Measurements from ENCODE around the gene KRTAP10-6. TPM values are rescaled to one million over a fixed set of nuclear protein-coding genes. Genes with fewer than 3 reads are reported as not detected.
"Not testable (repeated sequence)": the region's sequence is repeated elsewhere in the genome, so short reads cannot be mapped to it uniquely, and the experiment has no call there.

Gene KRTAP10-6
- total RNA-seq, 5 donors from 2014 or later (not counting 1 experiment from before 2014, with no cell fraction given) = not detected

GRCh38 chr21:44550807-44551206 lies 41.5 kb downstream of the KRTAP10-6 start:
- POLR2A ChIA-PET = no interaction called here
- peaks cover 0 to under 1% of the 10 kb centered on the region in 2 donors for H3K27me3 Mint-ChIP-seq
- Histone ChIP-seq H3K4me1 (ENCODE audit: control insufficient read depth in 1 of 2, extremely low read depth in 1 of 2, insufficient read depth in 2 of 2, low read length in 2 of 2) (peaks cover 2 to 15% of the 10 kb centered on the region in 2 experiments), H3K27me3 (replicated peaks in 1 of 2; ENCODE audit: control insufficient read depth in 2 of 2, extremely low read depth in 1 of 2, insufficient read depth in 2 of 2, low read length in 1 of 2) (no peaks in the 10 kb centered on the region), H3K36me3 (ENCODE audit: control insufficient read depth in 2 of 2, extremely low read depth in 1 of 2, insufficient read depth in 1 of 2, low read length in 1 of 2) (no peaks in the 10 kb centered on the region), H3K27ac (ENCODE audit: low read length) (no peak overlapping the region), H3K9me3 (peaks cover 2% of the 10 kb centered on the region), H3K4me3 (ENCODE audit: control insufficient read depth in 1 of 2, extremely low read depth in 1 of 2, low read length in 1 of 2) (no peak overlapping the region)
- peaks cover 24% of the 10 kb centered on the region for H3K36me3 Mint-ChIP-seq
- H3K4me3 Mint-ChIP-seq = no peak overlapping the region
- peaks cover 29 to 35% (median 31%) of the 10 kb centered on the region in 3 donors for H3K4me1 Mint-ChIP-seq
- no peak for ATAC-seq (replicated peaks in 1 of 4)
- peak in 2 of 35 experiments; percentile 2 to 7 for DNase-seq
- no peak overlapping the region for H3K27ac Mint-ChIP-seq
- CTCF ChIA-PET = no interaction called here
- peaks cover 13 to 23% (median 13%) of the 10 kb centered on the region in 3 donors for H3K9me3 Mint-ChIP-seq
- 83% methylated on average over 9 of the region's 10 CpGs for WGBS (ENCODE audit: insufficient coverage)

- H3K27me3 ChIP-seq (replicated peaks in 1 of 2; ENCODE audit: control insufficient read depth in 2 of 2, extremely low read depth in 1 of 2, insufficient read depth in 2 of 2, low read length in 1 of 2); H3K4me3 Mint-ChIP-seq; CTCF ChIA-PET; H3K36me3 ChIP-seq (ENCODE audit: control insufficient read depth in 2 of 2, extremely low read depth in 1 of 2, insufficient read depth in 1 of 2, low read length in 1 of 2); ATAC-seq (replicated peaks in 1 of 4); H3K27ac Mint-ChIP-seq; POLR2A ChIA-PET; H3K27ac ChIP-seq (ENCODE audit: low read length); H3K4me3 ChIP-seq (ENCODE audit: control insufficient read depth in 1 of 2, extremely low read depth in 1 of 2, low read length in 1 of 2); H3K9me3 ChIP-seq; H3K27me3 Mint-ChIP-seq: not testable (repeated sequence)
- Mint-ChIP-seq H3K36me3 (peaks cover 28% of the 10 kb centered on the region), H3K4me1 (peaks cover 29 to 35% (median 31%) of the 10 kb centered on the region in 3 donors), H3K9me3 (peaks cover 13 to 28% (median 17%) of the 10 kb centered on the region in 3 donors)
- 65% methylated on average over 3 of the region's 17 CpGs for WGBS (ENCODE audit: insufficient coverage)
- H3K4me1 ChIP-seq (ENCODE audit: control insufficient read depth in 1 of 2, extremely low read depth in 1 of 2, insufficient read depth in 2 of 2, low read length in 2 of 2) = peaks cover 2 to 15% of the 10 kb centered on the region in 2 experiments
- DNase-seq = peak in 3 of 35 experiments; percentile 3 to 20 (median 4)
These were observed 42.0 kb downstream of the KRTAP10-6 start for GRCh38 chr21:44550285-44550684.

- Histone ChIP-seq H3K27me3 (replicated peaks in 1 of 2; ENCODE audit: control insufficient read depth in 2 of 2, extremely low read depth in 1 of 2, insufficient read depth in 2 of 2, low read length in 1 of 2) (no peaks in the 10 kb centered on the region), H3K9me3 (peaks cover 2% of the 10 kb centered on the region), H3K36me3 (ENCODE audit: control insufficient read depth in 2 of 2, extremely low read depth in 1 of 2, insufficient read depth in 1 of 2, low read length in 1 of 2) (no peaks in the 10 kb centered on the region), H3K27ac (ENCODE audit: low read length) (no peak overlapping the region), H3K4me1 (ENCODE audit: control insufficient read depth in 1 of 2, extremely low read depth in 1 of 2, insufficient read depth in 2 of 2, low read length in 2 of 2) (peaks cover 2 to 15% of the 10 kb centered on the region in 2 experiments), H3K4me3 (ENCODE audit: control insufficient read depth in 1 of 2, extremely low read depth in 1 of 2, low read length in 1 of 2) (no peak overlapping the region)
- Mint-ChIP-seq H3K9me3 (peaks cover 13 to 29% (median 17%) of the 10 kb centered on the region in 3 donors), H3K27me3 (no peaks in the 10 kb centered on the region), H3K4me1 (peaks cover 29 to 35% (median 31%) of the 10 kb centered on the region in 3 donors), H3K27ac (peak overlapping the region in 1 of 2 donors; percentile 10), H3K36me3 (peaks cover 28% of the 10 kb centered on the region), H3K4me3 (no peak overlapping the region)
- peak in 2 of 35 experiments; percentile 3 to 4 for DNase-seq
- ChIA-PET POLR2A (interaction anchor here in 1 of 2 donors (0.6 kb wide), 1 partner anchor 13 kb away, joined by 3 read pairs; no protein-coding TSS in a partner anchor), CTCF (no interaction called here)
- no peak for ATAC-seq (replicated peaks in 1 of 4)
- 86% methylated on average over 21 of the region's 25 CpGs for whole genome bisulfite sequencing (ENCODE audit: insufficient coverage)
These were observed 42.6 kb downstream of the KRTAP10-6 start for GRCh38 chr21:44549525-44550211.

DNA sequence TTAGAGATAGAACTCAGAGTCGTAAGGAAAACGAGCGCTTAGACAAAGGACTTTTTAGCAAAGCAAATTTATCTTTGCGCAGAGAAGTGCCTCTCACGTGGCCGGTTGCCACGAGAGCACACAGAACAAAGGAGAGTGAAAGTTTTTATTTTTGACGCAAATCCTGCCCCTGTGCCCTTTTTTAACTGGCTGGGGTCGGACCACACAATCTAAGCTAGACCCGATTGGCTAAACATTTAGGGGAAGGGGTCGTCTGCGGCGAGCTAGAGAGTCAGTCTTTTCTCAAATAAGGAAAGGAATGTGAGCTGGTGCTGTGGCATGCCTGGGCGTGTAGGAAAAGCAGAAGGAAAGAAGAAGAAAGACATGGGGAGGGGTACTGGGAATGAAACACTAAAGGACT lies 43.4 kb downstream of the KRTAP10-6 start:
- Histone ChIP-seq H3K27ac (ENCODE audit: low read length) (no peak overlapping the region), H3K36me3 (ENCODE audit: control insufficient read depth in 2 of 2, extremely low read depth in 1 of 2, insufficient read depth in 1 of 2, low read length in 1 of 2) (no peaks in the 10 kb centered on the region), H3K4me3 (ENCODE audit: control insufficient read depth in 1 of 2, extremely low read depth in 1 of 2, low read length in 1 of 2) (no peak overlapping the region), H3K4me1 (ENCODE audit: control insufficient read depth in 1 of 2, extremely low read depth in 1 of 2, insufficient read depth in 2 of 2, low read length in 2 of 2) (peaks cover 2 to 15% of the 10 kb centered on the region in 2 experiments), H3K9me3 (peaks cover 2% of the 10 kb centered on the region), H3K27me3 (replicated peaks in 1 of 2; ENCODE audit: control insufficient read depth in 2 of 2, extremely low read depth in 1 of 2, insufficient read depth in 2 of 2, low read length in 1 of 2) (no peaks in the 10 kb centered on the region)
- peak overlapping the region; percentile 10 to 99 for H3K27ac Mint-ChIP-seq
- POLR2A ChIA-PET = no interaction called here
- peaks cover 13 to 29% (median 17%) of the 10 kb centered on the region in 3 donors for H3K9me3 Mint-ChIP-seq
- ATAC-seq (replicated peaks in 1 of 4) (no peak), DNase-seq (peak in 1 of 35 experiments; percentile 1)
- peaks cover 29 to 35% (median 31%) of the 10 kb centered on the region in 3 donors for H3K4me1 Mint-ChIP-seq
- H3K36me3 Mint-ChIP-seq = peaks cover 28% of the 10 kb centered on the region
- CTCF ChIA-PET = no interaction called here
- no peak overlapping the region for H3K4me3 Mint-ChIP-seq
- no peaks in the 10 kb centered on the region for H3K27me3 Mint-ChIP-seq
- WGBS (ENCODE audit: insufficient coverage) = 85% methylated on average over 14 of the region's 14 CpGs

DNA sequence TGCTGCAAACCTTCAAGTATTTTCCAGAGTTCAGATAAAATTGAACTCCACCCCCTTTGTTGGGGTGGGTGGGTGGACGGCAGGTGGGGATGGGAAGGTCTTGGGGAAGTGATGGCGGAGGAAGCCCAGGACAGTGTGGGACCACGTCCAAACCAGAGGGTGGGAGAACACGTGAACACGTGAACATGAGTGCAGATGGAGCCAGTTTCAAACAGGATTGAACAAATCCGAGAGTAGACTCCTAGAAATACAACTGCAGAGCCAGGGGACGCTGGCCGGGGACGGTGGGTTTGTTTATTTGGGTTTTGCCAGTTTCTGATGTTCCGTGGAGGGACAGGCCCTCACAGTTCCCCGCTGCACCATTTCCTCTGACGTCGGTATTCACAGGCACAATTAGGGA lies 43.9 kb downstream of the KRTAP10-6 start:
- H3K4me3 Mint-ChIP-seq = peak overlapping the region in 1 of 3 donors; percentile 79
- DNase-seq = no peak
- CTCF ChIA-PET = no interaction called here

DNA sequence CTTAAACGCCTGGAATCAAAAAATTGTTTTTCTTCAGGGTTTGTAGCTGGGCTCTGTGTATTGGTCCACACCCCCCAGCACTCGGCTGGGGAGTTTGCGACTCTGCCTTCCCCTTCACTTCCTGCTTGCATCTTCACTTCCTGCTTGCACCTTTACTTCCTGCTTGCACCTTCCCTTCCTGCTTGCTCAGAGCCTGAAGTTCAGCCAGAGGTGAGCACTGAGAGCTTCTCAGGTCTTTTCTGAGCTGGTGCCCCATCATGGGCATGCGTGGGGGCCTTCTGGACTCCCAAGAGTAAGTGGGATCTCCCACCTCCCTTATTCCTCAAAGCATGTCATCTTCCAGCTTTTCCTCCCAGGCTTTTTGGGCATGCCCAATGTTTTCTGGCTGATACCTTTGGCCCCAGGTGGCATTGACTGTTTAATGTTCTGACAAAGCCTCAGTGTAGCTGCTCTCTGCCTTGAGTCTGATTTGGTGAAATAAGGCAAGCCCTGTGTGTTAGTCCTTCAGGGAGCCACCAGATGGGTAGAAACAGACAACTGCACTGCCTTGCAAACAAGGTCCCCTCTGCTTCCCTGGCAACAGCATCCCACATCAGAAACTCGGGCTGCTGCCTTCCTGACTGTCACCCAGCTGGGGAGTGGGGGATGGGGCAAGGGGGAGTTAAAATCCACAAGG lies 44.5 kb downstream of the KRTAP10-6 start:
- H3K4me3 Mint-ChIP-seq = peak overlapping the region; percentile 68 to 79 (median 69)
- peak overlapping the region; percentile 99 for H3K27ac Mint-ChIP-seq
- H3K4me1 ChIP-seq (ENCODE audit: control insufficient read depth in 1 of 2, extremely low read depth in 1 of 2, insufficient read depth in 2 of 2, low read length in 2 of 2) = peaks cover 2 to 15% of the 10 kb centered on the region in 2 experiments
- 0% methylated on average over 3 of the region's 5 CpGs for WGBS (ENCODE audit: insufficient coverage)
- CTCF ChIA-PET = no interaction called here
- peak overlapping the region; percentile 55 for H3K27ac ChIP-seq (ENCODE audit: low read length)
- H3K4me1 Mint-ChIP-seq = peaks cover 29 to 35% (median 31%) of the 10 kb centered on the region in 3 donors
- ATAC-seq (replicated peaks in 1 of 4) (peak; percentile 93 to 99 (median 96)), DNase-seq (peak in 34 of 35 experiments; percentile 14 to 71 (median 36))
- H3K36me3 ChIP-seq (ENCODE audit: control insufficient read depth in 2 of 2, extremely low read depth in 1 of 2, insufficient read depth in 1 of 2, low read length in 1 of 2) = no peaks in the 10 kb centered on the region
- peaks cover 20% of the 10 kb centered on the region for H3K36me3 Mint-ChIP-seq
- H3K9me3 Mint-ChIP-seq = peaks cover 13 to 20% (median 15%) of the 10 kb centered on the region in 3 donors
- POLR2A ChIA-PET = no interaction called here
- no peaks in the 10 kb centered on the region for H3K27me3 Mint-ChIP-seq
- peak overlapping the region in 1 of 2 donors; percentile 13 for H3K4me3 ChIP-seq (ENCODE audit: control insufficient read depth in 1 of 2, extremely low read depth in 1 of 2, low read length in 1 of 2)
- H3K27me3 ChIP-seq (replicated peaks in 1 of 2; ENCODE audit: control insufficient read depth in 2 of 2, extremely low read depth in 1 of 2, insufficient read depth in 2 of 2, low read length in 1 of 2) = no peaks in the 10 kb centered on the region
- peaks cover 2% of the 10 kb centered on the region for H3K9me3 ChIP-seq

More for the DNA sequence above, 43.9 kb downstream of the KRTAP10-6 start:
- peak overlapping the region; percentile 99 for H3K27ac Mint-ChIP-seq
- H3K4me1 ChIP-seq (ENCODE audit: control insufficient read depth in 1 of 2, extremely low read depth in 1 of 2, insufficient read depth in 2 of 2, low read length in 2 of 2) = peaks cover 2 to 15% of the 10 kb centered on the region in 2 experiments
- no peaks in the 10 kb centered on the region for H3K27me3 ChIP-seq (replicated peaks in 1 of 2; ENCODE audit: control insufficient read depth in 2 of 2, extremely low read depth in 1 of 2, insufficient read depth in 2 of 2, low read length in 1 of 2)
- H3K27me3 Mint-ChIP-seq = no peaks in the 10 kb centered on the region
- peaks cover 13 to 26% (median 17%) of the 10 kb centered on the region in 3 donors for H3K9me3 Mint-ChIP-seq
- peaks cover 26% of the 10 kb centered on the region for H3K36me3 Mint-ChIP-seq
- no peak for ATAC-seq (replicated peaks in 1 of 4)
- peaks cover 29 to 35% (median 31%) of the 10 kb centered on the region in 3 donors for H3K4me1 Mint-ChIP-seq
- no peak overlapping the region for H3K27ac ChIP-seq (ENCODE audit: low read length)
- H3K4me3 ChIP-seq (ENCODE audit: control insufficient read depth in 1 of 2, extremely low read depth in 1 of 2, low read length in 1 of 2) = no peak overlapping the region
- peaks cover 2% of the 10 kb centered on the region for H3K9me3 ChIP-seq
- H3K36me3 ChIP-seq (ENCODE audit: control insufficient read depth in 2 of 2, extremely low read depth in 1 of 2, insufficient read depth in 1 of 2, low read length in 1 of 2) = no peaks in the 10 kb centered on the region
- POLR2A ChIA-PET = no interaction called here
- 95% methylated on average over 8 of the region's 13 CpGs for WGBS (ENCODE audit: insufficient coverage)
